SK-N-SH (cell line): ENCODE data around the gene TOM1L2.

Source experiments
- CHD2 ChIP-seq: fragments of 150-350 bp; IDR thresholded peaks from 2 replicates; pipeline ENCODE4 v1.6.1; 2018; ENCODE audit warnings: low read length; ENCODE audit not compliant: partially characterized antibody
- EP300 ChIP-seq, 2 experiments: IDR thresholded peaks; 2 replicates each; pipeline versions ENCODE4 v1.4.0 to v1.6.1; 2012; ENCODE audit warnings: borderline replicate concordance in 1 of 2, low read depth in 1 of 2, low read length in 1 of 2
- POLR2AphosphoS5 ChIP-seq: IDR thresholded peaks from 2 replicates; pipeline ENCODE4 v1.6.1; 2012; ENCODE audit warnings: low read depth, low read length
- RAD21 ChIP-seq: IDR thresholded peaks from 2 replicates; pipeline ENCODE4 v1.6.1; 2012; ENCODE audit warnings: mild to moderate bottlenecking, low read length
- TCF12 ChIP-seq: IDR thresholded peaks from 2 replicates; pipeline ENCODE4 v1.4.0; 2012
- TF ChIP-seq, protein P1 (sequence below): fragments of 200-600 bp; sonication (generic); IDR thresholded peaks from 2 replicates; pipeline ENCODE4 v1.6.1; 2017; ENCODE audit warnings: antibody characterized with exemption, mild to moderate bottlenecking, moderate library complexity
- TF ChIP-seq, protein P2 (sequence below): IDR thresholded peaks from 2 replicates; pipeline ENCODE4 v1.4.0; 2012; ENCODE audit warnings: low read depth

DNA sequence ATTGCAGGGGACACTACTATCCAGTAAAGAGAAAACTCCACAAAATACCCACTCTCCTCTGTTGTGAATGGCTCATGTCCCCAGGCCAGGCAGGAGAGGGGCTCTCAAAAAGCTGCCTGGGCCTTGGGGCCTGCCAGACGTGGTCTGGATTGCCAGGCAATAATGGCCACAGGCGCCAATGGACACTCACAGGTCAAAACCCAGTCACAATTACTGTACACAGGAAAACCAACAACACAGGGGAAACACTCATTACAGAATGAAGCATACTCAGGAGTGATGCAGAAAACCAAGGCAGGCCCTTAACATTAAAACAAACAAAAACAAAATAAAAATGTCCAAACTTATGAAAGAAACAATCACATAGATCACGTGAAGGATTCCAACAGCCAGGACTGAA is 100.3 kb downstream of the TOM1L2 start:
- TF ChIP-seq RAD21 = no peak
- no peak for TF ChIP-seq EP300 (IDR thresholded peaks at IDR 0.05; ENCODE audit: borderline replicate concordance in 1 of 2, low read depth in 1 of 2, low read length in 1 of 2)
- TF ChIP-seq TCF12 = no peak
- TF ChIP-seq, protein P1, sequence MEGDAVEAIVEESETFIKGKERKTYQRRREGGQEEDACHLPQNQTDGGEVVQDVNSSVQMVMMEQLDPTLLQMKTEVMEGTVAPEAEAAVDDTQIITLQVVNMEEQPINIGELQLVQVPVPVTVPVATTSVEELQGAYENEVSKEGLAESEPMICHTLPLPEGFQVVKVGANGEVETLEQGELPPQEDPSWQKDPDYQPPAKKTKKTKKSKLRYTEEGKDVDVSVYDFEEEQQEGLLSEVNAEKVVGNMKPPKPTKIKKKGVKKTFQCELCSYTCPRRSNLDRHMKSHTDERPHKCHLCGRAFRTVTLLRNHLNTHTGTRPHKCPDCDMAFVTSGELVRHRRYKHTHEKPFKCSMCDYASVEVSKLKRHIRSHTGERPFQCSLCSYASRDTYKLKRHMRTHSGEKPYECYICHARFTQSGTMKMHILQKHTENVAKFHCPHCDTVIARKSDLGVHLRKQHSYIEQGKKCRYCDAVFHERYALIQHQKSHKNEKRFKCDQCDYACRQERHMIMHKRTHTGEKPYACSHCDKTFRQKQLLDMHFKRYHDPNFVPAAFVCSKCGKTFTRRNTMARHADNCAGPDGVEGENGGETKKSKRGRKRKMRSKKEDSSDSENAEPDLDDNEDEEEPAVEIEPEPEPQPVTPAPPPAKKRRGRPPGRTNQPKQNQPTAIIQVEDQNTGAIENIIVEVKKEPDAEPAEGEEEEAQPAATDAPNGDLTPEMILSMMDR = no peak
- TF ChIP-seq, protein P2, sequence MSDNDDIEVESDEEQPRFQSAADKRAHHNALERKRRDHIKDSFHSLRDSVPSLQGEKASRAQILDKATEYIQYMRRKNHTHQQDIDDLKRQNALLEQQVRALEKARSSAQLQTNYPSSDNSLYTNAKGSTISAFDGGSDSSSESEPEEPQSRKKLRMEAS = no peak
- no peak for TF ChIP-seq CHD2
- no peak for TF ChIP-seq POLR2AphosphoS5
